MCF 10A (cell line): ENCODE results near the gene KRTAP10-5. TPM values are rescaled to one million over a fixed set of nuclear protein-coding genes. Genes with fewer than 3 reads are reported as not detected.
"Not testable (repeated sequence)": the region's sequence is repeated elsewhere in the genome, so short reads cannot be mapped to it uniquely, and the experiment has no call there.

Source experiments
- BruUV-seq: library from RNA; stranded (reverse); fragments of 400-500 nt; replicated peaks from 2 replicates; lab custom pipeline; 2021; lab: Mats Ljungman, UMichigan
- CTCF ChIA-PET: fragments of 300-600 bp; sonication (Branson Sonifier 250); formaldehyde crosslinking; extraction: SDS; loops from one replicate; lab custom pipeline; 2021; ENCODE audit warnings: antibody characterized with exemption, inconsistent platforms; lab: Yijun Ruan, JAX
- POLR2A ChIA-PET: fragments of 300-600, 350-650 bp; sonication (Branson Sonifier 250); formaldehyde crosslinking; extraction: SDS; loops from one replicate; lab custom pipeline; 2020; ENCODE audit warnings: antibody characterized with exemption, inconsistent platforms; lab: Yijun Ruan, JAX
- DNase-seq: peaks from one replicate; pipeline ENCODE4 v3.0.0-alpha.2; 2018; ENCODE audit not compliant: unreplicated experiment
- H3K27ac Mint-ChIP-seq: one replicate; pipeline ENCODE4 v1.8.0; 2022; ENCODE audit warnings: mild to moderate bottlenecking, low read depth, mixed read lengths; ENCODE audit not compliant: unreplicated experiment
- H3K27me3 Mint-ChIP-seq: one replicate; pipeline ENCODE4 v1.8.0; 2022; ENCODE audit warnings: mixed read lengths; ENCODE audit not compliant: insufficient read depth, unreplicated experiment
- H3K36me3 Mint-ChIP-seq: one replicate; pipeline ENCODE4 v1.8.0; 2022; ENCODE audit warnings: mild to moderate bottlenecking, moderate library complexity, mixed read lengths; ENCODE audit not compliant: insufficient read depth, unreplicated experiment
- H3K4me1 Mint-ChIP-seq: one replicate; pipeline ENCODE4 v1.8.0; 2022; ENCODE audit warnings: mixed read lengths; ENCODE audit not compliant: insufficient read depth, unreplicated experiment
- H3K4me3 Mint-ChIP-seq: one replicate; pipeline ENCODE4 v1.8.0; 2022; ENCODE audit warnings: mild to moderate bottlenecking, moderate library complexity, mixed read lengths; ENCODE audit not compliant: unreplicated experiment
- H3K9me3 Mint-ChIP-seq: one replicate; pipeline ENCODE4 v1.8.0; 2022; ENCODE audit warnings: mixed read lengths; ENCODE audit not compliant: unreplicated experiment
- intact Hi-C: fragments of 100-400 bp; cut with micrococcal nuclease; formaldehyde crosslinking; loops from 2 replicates; pipeline ENCODE4 v1.14.1; 2022
- total RNA-seq: library from RNA; stranded (reverse); gene quantifications from 2 replicates; pipeline ENCODE4 v1.2.3, GENCODE V29; 2022
- TF ChIP-seq, protein P1 (sequence below): fragments of 200-600 bp; IDR thresholded peaks from one replicate; pipeline ENCODE4 v1.8.0; 2022; ENCODE audit warnings: antibody characterized with exemption, mild to moderate bottlenecking; ENCODE audit not compliant: unreplicated experiment

KRTAP10-5 gene
- total RNA-seq, 1 experiment from 2014 or later: not detected

DNA sequence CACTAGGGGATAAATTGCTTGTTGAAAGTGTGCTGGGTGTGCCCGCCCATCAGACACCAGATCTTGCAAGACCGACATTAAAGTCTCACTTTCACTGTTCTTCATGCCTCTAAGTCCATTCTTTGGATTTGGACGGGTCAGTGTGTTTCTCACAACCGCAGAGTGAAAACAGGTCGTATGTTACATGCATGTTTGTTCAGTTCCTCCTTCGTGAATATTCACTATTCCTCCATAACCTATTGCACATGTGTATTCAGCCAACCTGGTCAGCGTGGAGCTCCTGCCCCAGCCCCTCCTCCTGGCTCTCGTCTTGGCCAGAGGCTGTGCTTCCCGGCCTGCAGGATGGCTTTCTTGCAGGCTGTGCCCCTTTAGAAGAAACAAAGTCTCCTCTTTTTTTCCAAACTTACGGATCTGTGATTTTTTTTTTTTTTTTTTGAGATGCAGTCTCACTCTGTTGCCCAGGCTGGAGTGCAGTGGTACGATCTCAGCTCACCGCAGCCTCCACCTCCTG is 14.1 kb upstream of the KRTAP10-5 start:
- no peak for DNase-seq
- Mint-ChIP-seq H3K9me3 (peaks cover 14% of the 10 kb centered on the region), H3K27ac (no peak overlapping the region), H3K4me1 (peaks cover 6% of the 10 kb centered on the region), H3K36me3 (peaks cover 5% of the 10 kb centered on the region), H3K27me3 (peaks cover 23% of the 10 kb centered on the region), H3K4me3 (no peak overlapping the region)
- ChIA-PET POLR2A (no interaction called here), CTCF (interaction anchor here (0.6 kb wide), 1 partner anchor 133 kb away, joined by 3 read pairs; no protein-coding TSS in a partner anchor)
- intact Hi-C loops: no loop called here
- TF ChIP-seq, protein P1, sequence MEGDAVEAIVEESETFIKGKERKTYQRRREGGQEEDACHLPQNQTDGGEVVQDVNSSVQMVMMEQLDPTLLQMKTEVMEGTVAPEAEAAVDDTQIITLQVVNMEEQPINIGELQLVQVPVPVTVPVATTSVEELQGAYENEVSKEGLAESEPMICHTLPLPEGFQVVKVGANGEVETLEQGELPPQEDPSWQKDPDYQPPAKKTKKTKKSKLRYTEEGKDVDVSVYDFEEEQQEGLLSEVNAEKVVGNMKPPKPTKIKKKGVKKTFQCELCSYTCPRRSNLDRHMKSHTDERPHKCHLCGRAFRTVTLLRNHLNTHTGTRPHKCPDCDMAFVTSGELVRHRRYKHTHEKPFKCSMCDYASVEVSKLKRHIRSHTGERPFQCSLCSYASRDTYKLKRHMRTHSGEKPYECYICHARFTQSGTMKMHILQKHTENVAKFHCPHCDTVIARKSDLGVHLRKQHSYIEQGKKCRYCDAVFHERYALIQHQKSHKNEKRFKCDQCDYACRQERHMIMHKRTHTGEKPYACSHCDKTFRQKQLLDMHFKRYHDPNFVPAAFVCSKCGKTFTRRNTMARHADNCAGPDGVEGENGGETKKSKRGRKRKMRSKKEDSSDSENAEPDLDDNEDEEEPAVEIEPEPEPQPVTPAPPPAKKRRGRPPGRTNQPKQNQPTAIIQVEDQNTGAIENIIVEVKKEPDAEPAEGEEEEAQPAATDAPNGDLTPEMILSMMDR: no peak
- BruUV-seq: no TSS peak

DNA sequence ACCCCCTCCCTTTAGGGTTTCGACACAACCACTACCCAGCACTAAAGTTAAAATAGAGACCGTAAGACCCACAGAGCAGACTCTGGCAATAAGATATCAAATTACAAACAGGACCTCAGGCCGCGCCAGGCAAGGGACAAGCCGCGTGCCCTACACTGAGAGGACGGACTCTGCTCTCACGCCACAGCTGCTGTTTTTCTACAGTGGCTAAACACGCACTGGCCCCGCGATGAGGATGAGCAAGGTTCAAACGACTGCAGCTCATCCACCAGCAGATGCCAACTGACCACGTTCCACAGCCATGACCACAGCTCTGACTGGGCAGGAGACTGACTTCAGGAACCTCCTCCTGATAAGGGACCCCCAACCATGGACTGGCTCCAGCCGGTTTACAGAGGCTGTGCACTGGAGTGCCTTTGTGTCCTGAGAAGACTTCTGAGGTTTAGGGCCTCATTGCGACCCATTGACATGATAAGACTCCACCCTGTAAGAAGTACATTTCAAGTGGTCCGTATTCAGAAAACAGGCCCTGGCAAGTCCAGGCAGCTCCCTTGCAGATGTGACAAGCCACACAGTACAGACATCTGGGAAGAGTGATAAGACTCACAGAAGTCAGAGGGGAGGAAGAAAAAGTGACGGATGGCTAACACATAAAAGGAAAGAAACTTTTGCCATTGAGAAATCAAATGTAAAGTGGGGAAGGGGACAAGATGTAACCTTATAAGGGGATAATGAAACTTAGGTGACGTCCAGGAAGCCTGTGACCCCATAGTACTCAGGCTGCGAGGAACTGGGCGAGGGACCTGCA is 13.4 kb upstream of the KRTAP10-5 start:
- no TSS peak for BruUV-seq
- H3K4me3 Mint-ChIP-seq: no peak overlapping the region
- H3K36me3 Mint-ChIP-seq: peaks cover 5% of the 10 kb centered on the region
- H3K4me1 Mint-ChIP-seq: peaks cover 6% of the 10 kb centered on the region
- no peak for DNase-seq
- ChIA-PET CTCF (interaction anchor here (0.6 kb wide), 1 partner anchor 133 kb away, joined by 3 read pairs; no protein-coding TSS in a partner anchor), POLR2A (no interaction called here)
- H3K27ac Mint-ChIP-seq: no peak overlapping the region
- intact Hi-C loops: no loop called here
- TF ChIP-seq, protein P1: no peak
- peaks cover 23% of the 10 kb centered on the region for H3K27me3 Mint-ChIP-seq
- H3K9me3 Mint-ChIP-seq: peaks cover 12% of the 10 kb centered on the region

DNA sequence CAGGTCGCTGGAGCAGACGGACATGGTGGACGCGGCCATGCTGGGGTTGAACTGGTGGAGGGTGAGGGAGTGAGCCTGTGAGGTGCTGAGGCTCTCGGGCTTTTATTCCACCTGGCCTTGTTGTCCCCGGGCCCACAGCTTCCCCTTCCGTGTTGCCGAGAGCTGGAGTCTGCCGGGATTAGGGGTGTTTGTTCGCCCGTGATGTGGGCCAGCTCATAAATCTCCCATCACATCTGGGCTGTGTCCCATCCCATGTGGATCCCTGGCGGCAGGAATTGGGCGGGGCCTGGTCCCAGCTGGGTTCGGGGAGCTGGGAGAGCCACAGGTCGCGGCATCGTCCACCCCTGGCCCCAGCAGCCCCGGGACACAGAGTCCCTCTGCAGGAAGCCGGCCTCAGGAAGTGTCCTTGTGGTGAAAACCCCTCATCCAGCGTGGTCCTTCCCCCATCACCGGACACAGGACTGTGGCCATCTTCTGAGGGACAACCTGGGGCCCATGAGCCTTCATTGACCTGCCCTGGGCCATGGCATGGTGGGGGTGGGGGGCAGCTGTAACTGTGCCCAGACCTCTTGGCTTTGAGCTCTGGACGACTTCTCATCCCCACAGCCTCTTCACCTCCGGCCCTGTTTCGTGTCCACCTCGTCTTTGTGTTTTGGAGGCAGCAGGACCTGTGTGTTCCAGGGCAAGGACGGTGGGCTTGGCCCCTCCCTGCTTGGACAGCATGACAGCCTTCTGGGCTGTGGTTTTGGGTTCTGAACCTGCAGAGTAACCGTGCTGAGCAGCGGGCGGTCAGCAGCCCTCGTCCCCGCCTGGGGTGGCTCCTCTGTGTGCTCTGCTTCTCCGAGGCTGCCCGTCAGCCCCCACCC is 12.3 kb upstream of the KRTAP10-5 start, which contains the start of gene KRTAP10-6:
Gene KRTAP10-6 (minus strand): TSS at position 60 of the 866 bp plus-strand sequence. CDS start 21 bp downstream, at position 39.
- Mint-ChIP-seq H3K36me3 (peaks cover 5% of the 10 kb centered on the region), H3K9me3 (peaks cover under 1% of the 10 kb centered on the region), H3K27ac (no peak within 1 kb of the TSS), H3K27me3 (peaks cover 19% of the 10 kb centered on the region), H3K4me3 (no peak within 1 kb of the TSS), H3K4me1 (peaks cover under 1% of the 10 kb centered on the region)
- intact Hi-C loops: no loop called here
- POLR2A ChIA-PET: no interaction called here
- TF ChIP-seq, protein P1: no peak
- DNase-seq: no peak
- CTCF ChIA-PET: no interaction called here
- BruUV-seq: no TSS peak

DNA sequence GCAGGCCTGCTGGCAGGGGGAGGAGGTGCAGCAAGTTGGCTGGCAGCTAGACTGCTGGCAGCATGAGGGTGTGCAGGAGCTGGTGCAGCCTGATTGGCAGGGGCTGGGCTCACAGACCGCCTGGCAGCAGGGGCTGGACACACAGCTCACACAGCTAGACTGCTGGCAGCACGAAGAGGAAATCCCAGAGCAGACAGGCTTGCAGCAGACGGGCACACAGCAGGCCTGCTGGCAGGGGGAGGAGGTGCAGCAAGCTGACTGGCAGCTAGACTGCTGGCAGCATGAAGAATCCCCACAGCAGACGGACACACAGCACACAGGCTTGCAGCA is 11.4 kb upstream of the KRTAP10-5 start:
- H3K9me3 Mint-ChIP-seq, H3K27ac Mint-ChIP-seq, DNase-seq, H3K4me1 Mint-ChIP-seq, BruUV-seq, POLR2A ChIA-PET, intact Hi-C loops, H3K36me3 Mint-ChIP-seq, H3K4me3 Mint-ChIP-seq: not testable (repeated sequence)
- peaks cover 24% of the 10 kb centered on the region for H3K27me3 Mint-ChIP-seq
- CTCF ChIA-PET: interaction anchor here (0.6 kb wide), 1 partner anchor 148 kb away, joined by 3 read pairs; no protein-coding TSS in a partner anchor

DNA sequence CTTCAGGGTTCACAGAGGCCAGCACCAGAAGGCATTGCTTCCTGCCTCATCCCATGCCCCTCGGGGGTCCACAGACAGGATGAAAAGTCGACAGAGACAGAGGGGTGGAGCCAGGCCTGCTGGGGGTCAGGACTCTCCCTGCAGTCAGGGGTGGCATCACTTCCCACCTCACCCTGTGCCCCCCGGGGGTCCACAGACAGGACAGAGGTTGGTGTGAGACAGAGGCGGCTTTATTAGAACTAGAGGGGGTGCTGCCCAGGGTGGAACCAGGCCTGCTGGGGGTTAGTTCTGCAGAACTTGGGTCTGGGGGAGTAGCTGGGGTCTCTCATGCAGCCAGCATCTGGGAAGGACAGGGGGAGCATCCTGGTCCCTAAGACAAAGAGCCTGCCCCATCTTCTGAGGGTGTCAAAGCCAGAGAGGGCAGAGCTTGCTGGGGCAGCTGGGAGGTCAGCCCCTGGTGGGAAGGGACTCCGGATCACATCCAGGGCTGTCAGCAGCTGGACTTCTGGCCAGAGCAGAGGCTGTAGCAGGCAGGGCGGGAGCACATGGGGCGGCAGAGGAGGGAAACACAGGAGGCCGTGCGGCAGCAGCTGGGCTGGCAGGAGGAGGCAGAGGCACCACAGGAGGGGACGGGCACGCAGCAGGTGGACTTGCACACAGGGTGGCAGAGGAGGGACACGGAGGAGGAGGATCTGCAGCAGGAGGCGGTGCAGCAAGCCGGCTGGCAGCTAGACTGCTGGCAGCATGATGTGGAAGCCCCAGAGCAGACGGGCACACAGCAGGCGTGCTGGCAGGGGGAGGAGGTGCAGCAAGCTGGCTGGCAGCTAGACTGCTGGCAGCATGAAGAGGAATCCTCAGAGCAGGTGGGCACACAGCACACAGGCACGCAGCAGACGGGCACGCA is 10.7 kb upstream of the KRTAP10-5 start:
- BruUV-seq, DNase-seq, H3K4me1 Mint-ChIP-seq, H3K36me3 Mint-ChIP-seq, H3K9me3 Mint-ChIP-seq, POLR2A ChIA-PET, H3K27ac Mint-ChIP-seq, H3K4me3 Mint-ChIP-seq, intact Hi-C loops: not testable (repeated sequence)
- CTCF ChIA-PET: interaction anchor here (0.6 kb wide), 2 partner anchors 149 to 357 kb away, joined by 3 to 4 read pairs; no protein-coding TSS in a partner anchor
- H3K27me3 Mint-ChIP-seq: peaks cover 31% of the 10 kb centered on the region
